HFFc6 (cell line): Measurements from ENCODE around the gene NGEF. TPM values are rescaled to one million over a fixed set of nuclear protein-coding genes. Genes with fewer than 3 reads are reported as not detected.
"Not testable (repeated sequence)": the region's sequence is repeated elsewhere in the genome, so short reads cannot be mapped to it uniquely, and the experiment has no call there.

Source experiments
- DNase-seq: peaks from one replicate; pipeline ENCODE4 v3.0.0-alpha.2; 2018
- H3K27ac Mint-ChIP-seq: 2 replicates; pipeline ENCODE4 v1.8.0; 2020; ENCODE audit warnings: mild to moderate bottlenecking, mixed read lengths
- H3K27me3 Mint-ChIP-seq: 2 replicates; pipeline ENCODE4 v1.8.0; 2021; ENCODE audit warnings: mild to moderate bottlenecking, moderate library complexity, mixed read lengths; ENCODE audit not compliant: insufficient read depth
- H3K36me3 Mint-ChIP-seq: 2 replicates; pipeline ENCODE4 v1.8.0; 2021; ENCODE audit warnings: low read depth, mixed read lengths
- H3K4me1 Mint-ChIP-seq: 2 replicates; pipeline ENCODE4 v1.8.0; 2020; ENCODE audit warnings: low read depth, mixed read lengths
- H3K4me3 Mint-ChIP-seq: 2 replicates; pipeline ENCODE4 v1.8.0; 2020; ENCODE audit warnings: mild to moderate bottlenecking, moderate library complexity, mixed read lengths
- H3K9me3 Mint-ChIP-seq: 2 replicates; pipeline ENCODE4 v1.8.0; 2020; ENCODE audit warnings: mild to moderate bottlenecking, mixed read lengths
- CTCF ChIP-seq: fragments of 200-600 bp; sonication (generic); IDR thresholded peaks from 2 replicates; pipeline ENCODE4 v1.5.0; 2021; ENCODE audit warnings: antibody characterized with exemption, mild to moderate bottlenecking
- total RNA-seq, 6 experiments: library from RNA; stranded (reverse); fragmentation: NEBNext Ultra II Directional; extraction: Animal tissue kit (Norgen Biotek cat#: 25700); gene quantifications; 2 replicates in 1 of 6; 3 replicates in 5 of 6; pipeline ENCODE4 v1.2.3, GENCODE V29; 2021

NGEF gene
- total RNA-seq, 6 experiments from 2014 or later, result 0.20 to 0.36 (median 0.28) TPM; not detected in 3

GRCh38 chr2:232860593-232861241, 152.3 kb downstream of the NGEF start:
- Mint-ChIP-seq H3K36me3 (peaks cover 47% of the 10 kb centered on the region), H3K9me3 (no peaks in the 10 kb centered on the region), H3K4me1 (peaks cover 27% of the 10 kb centered on the region), H3K27ac (no peak overlapping the region), H3K4me3 (no peak overlapping the region), H3K27me3 (peaks cover 1% of the 10 kb centered on the region)
- no peak for TF ChIP-seq CTCF
- DNase-seq, result no peak

DNA sequence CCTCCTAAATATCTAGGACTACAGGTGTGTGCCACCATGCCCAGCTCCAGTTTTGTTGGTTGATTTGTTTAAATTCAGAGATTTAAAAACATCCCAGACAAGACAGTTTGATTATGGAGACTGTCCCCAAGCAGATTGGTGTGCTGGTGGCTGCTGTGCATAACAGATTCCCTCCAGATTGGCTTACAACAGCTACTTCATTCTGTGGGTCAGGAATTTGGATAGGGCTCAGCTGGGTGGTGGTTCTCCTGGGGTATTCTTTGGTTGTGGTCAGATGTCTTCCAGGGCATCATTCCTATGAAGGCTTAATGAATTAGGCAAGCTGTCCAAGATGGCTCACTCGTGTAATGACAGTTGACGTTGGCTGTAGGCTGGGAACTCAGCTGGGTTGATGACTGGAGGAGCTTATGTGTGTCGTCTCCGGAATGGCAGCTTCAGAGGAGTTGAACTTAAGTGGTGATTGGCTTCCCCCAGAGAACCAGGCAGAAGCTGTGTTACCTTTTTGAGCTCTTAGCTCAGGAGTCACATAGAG, 153.6 kb downstream of the NGEF start:
- peaks cover 39% of the 10 kb centered on the region for H3K4me1 Mint-ChIP-seq
- H3K27me3 Mint-ChIP-seq, result peaks cover 3% of the 10 kb centered on the region
- H3K4me3 Mint-ChIP-seq, result no peak overlapping the region
- H3K9me3 Mint-ChIP-seq, result no peaks in the 10 kb centered on the region
- DNase-seq, result no peak
- no peak overlapping the region for H3K27ac Mint-ChIP-seq
- peaks cover 48% of the 10 kb centered on the region for H3K36me3 Mint-ChIP-seq
- TF ChIP-seq CTCF, result no peak

DNA sequence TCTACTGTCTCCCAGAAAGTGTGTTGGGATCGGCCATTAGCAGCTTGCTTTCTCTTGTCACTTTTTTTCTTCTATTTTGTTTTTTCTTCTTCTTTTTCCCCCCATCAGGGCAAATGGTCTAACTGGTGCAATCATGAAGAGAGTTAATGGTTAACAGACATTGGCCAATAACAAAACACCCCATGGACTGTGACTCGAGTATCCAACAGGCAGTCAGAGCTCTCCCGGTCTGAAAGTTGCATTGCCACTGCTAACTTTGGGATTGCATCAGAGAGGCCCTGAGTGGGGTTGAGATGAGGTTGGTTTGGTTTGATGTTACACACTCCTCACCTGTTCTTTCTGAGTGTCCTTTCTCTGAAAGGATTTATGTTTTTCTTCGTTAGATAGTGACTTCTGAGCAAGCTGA, 155.9 kb downstream of the NGEF start:
- peaks cover 62% of the 10 kb centered on the region for H3K4me1 Mint-ChIP-seq
- no peaks in the 10 kb centered on the region for H3K9me3 Mint-ChIP-seq
- no peak overlapping the region; the same call in 1 of the 2 replicates for H3K4me3 Mint-ChIP-seq
- TF ChIP-seq CTCF, result no peak
- no peak for DNase-seq
- H3K27ac Mint-ChIP-seq, result 0 out of 2 replicates have a peak overlapping the region, but pooled peaks have one; percentile 35
- H3K36me3 Mint-ChIP-seq, result peaks cover 43% of the 10 kb centered on the region
- peaks cover 3% of the 10 kb centered on the region for H3K27me3 Mint-ChIP-seq

- peak; percentile 83 for DNase-seq
- H3K9me3 Mint-ChIP-seq, result no peaks in the 10 kb centered on the region
- 0 out of 2 replicates have a peak overlapping the region, but pooled peaks have one; percentile 4 for H3K27ac Mint-ChIP-seq
- peaks cover 41% of the 10 kb centered on the region for H3K36me3 Mint-ChIP-seq
- peaks cover 62% of the 10 kb centered on the region for H3K4me1 Mint-ChIP-seq
- H3K27me3 Mint-ChIP-seq, result peaks cover 3% of the 10 kb centered on the region
- 0 out of 2 replicates have a peak overlapping the region, but pooled peaks have one; percentile 0 for H3K4me3 Mint-ChIP-seq
- TF ChIP-seq CTCF, result no peak
Measured at GRCh38 chr2:232854082-232854481, 159.0 kb downstream of the NGEF start.

DNA sequence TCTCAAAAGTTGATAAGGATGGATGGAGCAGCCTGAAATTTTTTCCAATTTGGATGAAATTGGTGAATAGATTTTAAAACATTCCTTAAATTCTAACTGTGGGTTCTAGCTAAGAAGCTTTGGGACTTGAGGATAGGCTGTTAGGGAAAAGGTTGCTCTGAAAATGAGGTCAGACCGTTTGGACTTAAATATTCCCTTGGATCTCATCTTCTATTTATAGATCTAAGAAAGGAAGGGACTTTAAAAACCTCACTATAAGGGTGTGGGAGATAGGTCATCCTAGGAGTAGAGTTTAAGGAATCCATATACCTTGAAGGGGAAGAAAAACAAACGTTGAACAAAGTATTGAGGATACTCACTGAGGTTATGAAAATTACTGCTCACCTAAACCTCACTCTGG, 160.4 kb downstream of the NGEF start:
- Mint-ChIP-seq H3K9me3 (no peaks in the 10 kb centered on the region), H3K27me3 (peaks cover 3% of the 10 kb centered on the region), H3K4me3 (no peak overlapping the region), H3K27ac (no peak overlapping the region), H3K36me3 (peaks cover 37% of the 10 kb centered on the region), H3K4me1 (peaks cover 62% of the 10 kb centered on the region)
- DNase-seq, result no peak
- no peak for TF ChIP-seq CTCF

DNA sequence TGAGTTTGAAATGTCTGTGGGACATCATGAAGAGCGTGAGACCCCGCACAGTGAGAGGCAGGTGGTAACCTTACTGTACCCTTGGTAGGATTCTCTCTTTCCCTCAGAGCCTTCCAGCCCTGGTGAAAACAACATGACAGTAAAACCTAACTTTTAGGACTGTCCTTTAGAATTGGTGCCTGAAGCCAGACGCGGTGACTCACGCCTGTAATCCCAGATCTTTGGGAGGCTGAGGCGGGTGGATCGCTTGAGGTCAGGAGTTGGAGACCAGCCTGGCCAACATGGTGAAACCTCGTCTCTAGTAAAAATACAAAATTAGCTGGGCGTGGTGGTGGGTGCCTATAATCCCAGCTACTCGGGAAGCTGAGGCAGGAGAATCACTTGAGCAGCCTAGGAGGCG, 161.0 kb downstream of the NGEF start:
- H3K27ac Mint-ChIP-seq, result peak overlapping the region; percentile 47; the same call in 1 of the 2 replicates
- not testable (repeated sequence) for H3K9me3 Mint-ChIP-seq, H3K27me3 Mint-ChIP-seq, H3K4me3 Mint-ChIP-seq
- H3K4me1 Mint-ChIP-seq, result peaks cover 57% of the 10 kb centered on the region
- peaks cover 35% of the 10 kb centered on the region for H3K36me3 Mint-ChIP-seq
- peak; percentile 26 for DNase-seq
